Stimulated activated CD4-positive, alpha-beta T cell treated with anti-CD3 and anti-CD28 coated beads, Interleukin-1b, Interleukin-23, amount 100 ng/mL, for 1 hour (primary cell): ENCODE results near the gene PDE4B.

Source experiments
- DNase-seq, 2 donors: peaks; one replicate each; pipeline ENCODE4 v3.0.0-alpha.2; 2020; ENCODE audit warnings: low read depth in 2 of 2

PDE4B gene

GRCh38 chr1:66422804-66423203, 630.1 kb downstream of the PDE4B start:
- no peak for DNase-seq
